HG03460 (cell line): ENCODE results near the gene SLC6A4.
"Not testable (repeated sequence)": the region's sequence is repeated elsewhere in the genome, so short reads cannot be mapped to it uniquely, and the experiment has no call there.

Experiments
- ATAC-seq: cut with Tn5 transposase; IDR thresholded peaks from one replicate; pipeline ENCODE4 v1.9.1; 2021; ENCODE audit not compliant: unreplicated experiment

The SLC6A4 gene

DNA sequence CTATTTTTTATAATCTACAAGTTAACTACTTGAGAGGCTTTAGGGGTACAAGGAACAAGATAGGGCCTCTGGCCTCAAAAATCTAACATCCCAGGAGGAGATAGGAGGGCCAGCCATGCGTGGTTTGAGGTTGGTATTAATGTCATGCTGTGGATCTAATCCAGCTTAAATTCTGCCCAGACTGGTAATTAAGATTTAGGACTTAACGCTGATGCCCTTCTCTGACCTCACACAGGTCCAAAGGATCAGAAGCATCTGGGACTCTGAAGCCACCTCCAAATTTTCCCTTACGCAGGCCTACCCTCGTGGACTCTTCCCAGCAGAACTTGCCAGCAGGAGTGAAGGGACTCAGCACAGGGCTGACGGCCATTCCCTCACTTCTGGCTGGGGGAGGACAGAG, 15.1 kb downstream of the SLC6A4 start:
- no peak for ATAC-seq

DNA sequence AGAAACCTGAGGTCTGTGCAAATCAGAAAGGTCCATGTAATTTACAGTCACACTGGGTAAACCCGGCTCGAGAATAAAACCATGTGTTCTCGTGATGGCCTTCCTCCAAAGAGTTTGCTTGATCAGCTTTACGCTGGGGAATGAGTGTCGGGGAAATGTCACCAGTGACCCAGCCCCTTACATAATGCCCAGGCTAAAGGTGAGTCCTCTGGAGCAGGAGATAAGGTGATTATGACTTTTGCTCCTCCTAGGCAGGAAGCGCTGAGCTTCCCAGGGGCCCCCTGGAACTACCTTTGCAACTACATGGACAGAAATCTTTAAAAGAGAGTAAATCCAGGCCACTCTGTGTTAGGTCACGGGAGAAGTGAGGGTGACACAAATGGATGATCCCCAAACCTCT, 15.7 kb downstream of the SLC6A4 start:
- ATAC-seq, result no peak

DNA sequence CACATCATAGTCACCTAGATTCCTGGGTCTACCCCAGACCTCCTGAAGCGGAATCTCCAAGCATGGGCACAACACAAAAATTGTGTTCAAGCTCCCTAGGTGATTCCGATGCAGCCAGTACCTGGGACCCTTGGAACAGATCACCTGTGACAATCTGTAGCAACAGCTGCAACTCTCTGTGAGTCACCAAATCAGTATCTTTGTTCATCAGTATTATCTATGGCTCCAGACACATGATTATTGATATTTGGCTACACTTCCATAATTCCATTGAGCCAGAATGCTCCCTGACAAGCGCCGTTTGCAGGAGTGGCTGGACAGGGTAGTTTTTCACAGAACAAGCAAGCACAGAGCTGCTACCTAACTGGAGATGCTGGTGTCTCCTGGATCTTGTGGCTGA, 16.2 kb downstream of the SLC6A4 start:
- no peak for ATAC-seq

DNA sequence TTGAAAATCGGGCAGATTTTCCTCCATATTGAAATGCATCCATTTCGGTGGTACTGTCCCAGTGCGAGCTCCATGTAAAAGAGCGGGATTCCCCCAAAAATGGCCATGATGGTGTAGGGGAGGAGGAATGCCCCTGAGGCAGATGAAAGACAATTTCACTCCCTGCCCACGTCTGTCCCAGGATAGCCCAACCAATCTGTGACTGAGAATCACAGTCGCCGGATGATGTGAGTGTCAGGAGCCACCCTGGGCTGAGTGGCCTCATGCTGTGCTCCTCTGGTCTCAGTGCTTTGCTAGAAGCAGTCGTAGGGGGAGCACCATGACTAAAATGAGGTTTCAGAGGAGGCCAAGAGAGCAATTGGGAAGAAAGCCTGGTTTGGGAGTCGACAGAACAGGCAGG, 16.7 kb downstream of the SLC6A4 start:
- no peak for ATAC-seq

DNA sequence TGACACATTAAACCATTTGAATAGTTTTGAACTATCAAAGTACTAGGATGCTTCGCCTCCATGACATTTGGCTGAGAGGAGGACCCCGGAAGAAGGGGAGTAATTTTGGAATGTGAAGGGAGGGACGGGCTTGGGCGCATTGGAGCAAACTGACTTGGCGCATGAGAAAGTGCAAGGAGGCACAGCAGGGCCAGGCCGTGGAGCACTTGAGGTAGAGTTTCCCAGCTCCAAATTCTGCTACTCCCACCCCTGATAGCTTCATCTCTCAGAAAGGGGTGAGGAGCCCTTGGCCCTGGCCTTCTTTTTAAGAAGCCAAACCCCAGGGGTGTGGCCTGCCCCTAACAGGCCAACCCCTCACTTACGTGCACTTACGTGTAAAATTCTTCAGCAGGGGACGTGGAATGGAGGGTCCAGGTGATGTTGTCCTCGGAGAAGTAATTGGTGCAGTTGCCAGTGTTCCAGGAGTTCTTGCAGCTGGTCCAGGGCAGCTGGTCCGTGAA, 17.7 kb downstream of the SLC6A4 start:
- ATAC-seq, result no peak

DNA sequence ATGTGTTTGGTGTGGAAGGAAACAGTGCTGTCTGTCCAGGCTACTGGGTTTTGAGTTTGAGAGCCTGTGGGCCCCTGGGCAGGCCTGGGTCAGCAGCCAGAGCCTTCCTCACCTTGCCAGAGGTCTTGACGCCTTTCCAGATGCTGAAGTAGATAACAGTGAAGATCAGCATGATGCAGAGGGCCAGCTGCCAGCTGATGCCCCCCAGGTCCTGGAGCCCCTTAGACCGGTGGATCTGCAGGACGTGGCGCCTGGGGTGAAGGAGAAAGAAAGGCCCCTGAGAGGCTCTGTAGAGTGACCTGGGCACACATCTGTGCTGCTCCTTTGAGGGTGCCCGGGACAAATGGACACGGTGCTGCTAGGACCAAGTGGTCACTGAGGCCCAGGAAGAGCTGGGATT, 18.4 kb downstream of the SLC6A4 start:
- ATAC-seq, result no peak

DNA sequence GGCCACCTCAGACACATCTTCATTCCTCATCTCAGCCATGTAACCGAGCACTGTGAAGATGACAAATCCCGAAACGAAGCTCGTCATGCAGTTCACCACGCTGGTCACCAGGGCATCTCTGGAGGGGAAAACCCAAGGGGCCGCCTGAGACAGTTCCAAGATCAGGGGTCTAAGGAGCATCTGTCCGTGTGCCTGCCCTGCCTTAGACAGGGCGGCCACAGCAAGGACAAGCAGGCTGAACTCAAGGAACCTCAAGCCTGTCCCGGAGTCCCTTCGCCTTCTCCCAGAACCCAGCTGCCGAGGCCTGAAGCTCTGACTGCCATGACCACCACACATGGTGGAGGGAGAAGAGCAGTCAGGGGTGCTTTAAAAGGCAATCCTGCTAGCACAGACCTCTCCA, 22.7 kb downstream of the SLC6A4 start:
- no peak for ATAC-seq

DNA sequence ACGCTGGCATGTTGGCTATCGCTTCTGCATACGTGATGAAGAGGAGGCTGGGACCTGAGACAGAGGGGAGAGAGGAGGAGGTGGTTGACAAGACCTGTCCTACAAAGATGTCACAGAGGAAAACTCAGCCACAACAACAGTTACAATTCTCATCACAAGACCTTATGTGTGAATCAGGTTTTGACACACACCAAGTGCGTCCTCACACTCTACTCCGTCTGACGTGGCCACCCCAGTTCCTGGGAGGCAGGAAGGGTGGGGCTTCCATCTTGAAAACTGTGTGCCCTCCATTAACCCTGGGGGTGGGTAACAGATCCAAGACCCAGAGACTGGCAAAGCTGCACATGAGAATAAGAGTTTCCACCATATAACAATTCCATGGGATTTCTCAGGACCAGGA, 24.1 kb downstream of the SLC6A4 start:
- no peak for ATAC-seq

DNA sequence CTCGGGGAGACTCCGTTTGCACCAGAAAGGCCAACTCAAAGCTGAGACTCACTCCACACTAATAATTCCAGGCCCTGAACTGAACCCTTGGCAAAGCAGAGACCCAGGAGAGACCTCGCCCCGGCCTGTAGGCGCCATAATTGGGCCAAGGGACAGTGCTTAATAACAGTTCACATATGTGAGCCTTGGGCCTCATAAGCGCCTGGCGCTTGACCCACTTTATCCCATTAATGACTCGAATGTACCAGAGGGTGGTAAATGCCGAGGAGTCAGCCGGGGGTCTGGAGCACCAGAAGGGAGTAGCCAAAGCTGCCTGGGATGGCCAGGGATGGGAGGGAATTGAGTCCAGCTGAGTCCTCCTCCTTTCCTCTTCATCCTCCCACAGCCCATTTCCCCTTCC, 24.6 kb downstream of the SLC6A4 start:
- no peak for ATAC-seq

DNA sequence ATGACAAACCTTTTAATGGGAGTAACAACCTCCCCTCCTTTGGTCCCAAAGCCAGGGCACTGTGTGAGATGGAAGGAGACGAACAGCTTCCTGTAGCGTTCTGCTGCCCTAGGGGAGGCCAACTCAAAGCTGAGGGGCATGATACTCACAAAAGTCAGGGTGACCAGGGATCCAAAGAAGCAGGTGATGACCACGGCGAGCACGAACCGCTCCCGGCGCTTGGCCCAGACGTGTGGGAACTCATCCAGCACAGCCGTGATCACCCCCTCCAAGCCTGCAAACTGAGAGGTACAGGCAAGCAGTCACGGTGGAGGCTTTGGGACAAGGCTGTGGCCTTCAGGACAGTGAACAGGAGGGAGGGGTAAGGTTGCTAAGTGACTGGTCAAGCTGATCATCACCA, 25.1 kb downstream of the SLC6A4 start:
- ATAC-seq, result no peak

DNA sequence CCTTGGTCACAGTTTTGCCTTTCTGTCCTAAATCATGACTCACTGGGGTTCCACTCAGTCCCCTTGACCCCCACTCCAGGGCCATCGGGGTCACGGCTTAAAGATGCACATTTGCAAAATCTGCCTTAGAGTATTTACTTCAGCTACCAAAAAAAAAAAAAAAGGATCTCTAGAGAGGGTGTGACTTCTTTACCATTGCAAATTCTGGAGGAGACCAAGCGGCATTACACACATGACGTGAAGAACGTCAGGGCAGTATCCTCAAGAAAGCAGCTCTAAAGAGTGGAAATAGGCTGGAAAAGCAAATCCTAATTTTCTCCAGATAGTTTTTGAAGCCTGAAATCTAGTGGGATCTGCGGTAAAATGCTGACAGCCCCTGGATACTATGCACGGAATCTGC, 25.6 kb downstream of the SLC6A4 start:
- no peak for ATAC-seq

DNA sequence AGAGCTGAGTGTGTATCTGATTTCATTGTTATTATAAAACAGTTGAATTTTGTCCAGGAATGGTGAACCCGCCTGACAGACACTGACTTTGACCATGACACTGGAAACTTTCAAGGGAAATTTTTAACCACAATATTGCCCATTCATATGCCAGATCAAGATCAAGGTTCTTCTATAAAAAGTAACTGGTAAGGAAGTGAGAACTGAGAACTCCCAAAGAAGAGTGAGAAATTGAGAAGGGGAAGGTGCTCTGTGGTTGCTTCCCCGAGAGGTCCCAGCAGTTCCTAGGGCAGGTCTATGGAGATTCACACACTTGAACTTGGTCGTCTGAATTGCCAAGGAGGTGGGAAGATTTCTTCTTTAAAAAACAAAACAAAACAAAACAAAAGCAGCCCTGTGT, 27.3 kb downstream of the SLC6A4 start:
- no peak for ATAC-seq

DNA sequence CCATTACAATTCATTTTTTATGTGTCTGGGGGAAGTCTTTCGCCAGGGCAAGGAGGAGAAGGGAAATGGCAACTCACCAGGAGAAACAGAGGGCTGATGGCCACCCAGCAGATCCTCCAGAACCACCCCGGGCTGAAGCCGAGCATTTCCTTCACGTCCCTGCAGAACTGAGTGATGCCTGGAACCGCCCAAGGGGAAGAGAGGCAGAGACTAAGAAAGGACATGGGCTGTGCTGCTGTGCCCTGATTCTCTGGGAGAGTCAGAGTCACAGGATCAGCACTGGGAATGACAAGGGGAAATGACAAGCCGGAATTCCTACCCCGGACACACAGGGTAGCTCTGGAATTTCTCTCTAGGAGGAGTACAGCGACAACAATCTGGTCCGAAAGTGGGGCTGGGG, 27.8 kb downstream of the SLC6A4 start:
- ATAC-seq, result no peak

DNA sequence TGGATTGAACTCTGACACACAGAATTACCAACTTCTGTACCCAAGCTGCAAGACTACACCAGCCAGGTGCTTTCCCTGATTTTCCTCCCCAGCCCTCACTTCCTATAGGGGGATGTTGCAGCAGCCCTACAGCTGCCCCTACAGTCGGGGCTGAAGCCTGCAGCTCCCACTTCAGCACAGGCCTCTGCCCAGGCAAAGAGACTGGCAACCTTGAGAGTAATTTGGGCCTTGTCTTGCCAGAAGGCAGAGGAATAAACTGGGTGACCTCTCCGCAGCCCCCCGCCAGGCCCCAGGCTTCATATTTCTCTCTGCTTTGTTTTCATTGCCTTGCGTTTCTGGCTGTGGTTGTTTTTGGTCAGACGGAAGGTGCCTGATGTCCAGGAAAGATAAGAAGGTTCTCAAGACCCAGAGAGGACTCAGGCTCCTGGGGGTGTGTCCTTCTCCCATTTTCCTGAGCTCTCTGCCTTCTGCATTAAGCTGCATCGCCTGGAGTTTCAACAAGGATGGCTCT, 32.0 kb downstream of the SLC6A4 start:
- ATAC-seq, result no peak

DNA sequence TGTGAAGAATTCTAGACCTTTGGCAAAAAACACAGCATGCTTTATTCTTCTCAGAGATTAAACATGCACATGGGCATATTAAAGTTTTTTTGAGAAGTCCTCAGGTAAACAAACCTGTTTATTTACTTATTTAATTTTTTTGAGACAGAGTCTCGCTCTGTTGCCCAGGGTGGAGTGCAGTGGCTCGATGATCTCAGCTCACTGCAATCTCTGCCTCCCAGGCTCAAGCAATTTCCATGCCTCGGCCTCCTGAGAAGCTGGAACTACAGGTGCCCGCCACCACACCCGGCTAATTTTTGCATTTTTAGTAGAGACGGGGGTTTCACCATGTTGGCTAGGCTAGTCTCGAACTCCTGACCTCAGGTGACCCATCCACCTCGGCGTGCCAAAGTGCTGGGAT, 34.8 kb downstream of the SLC6A4 start:
- ATAC-seq, result not testable (repeated sequence)

DNA sequence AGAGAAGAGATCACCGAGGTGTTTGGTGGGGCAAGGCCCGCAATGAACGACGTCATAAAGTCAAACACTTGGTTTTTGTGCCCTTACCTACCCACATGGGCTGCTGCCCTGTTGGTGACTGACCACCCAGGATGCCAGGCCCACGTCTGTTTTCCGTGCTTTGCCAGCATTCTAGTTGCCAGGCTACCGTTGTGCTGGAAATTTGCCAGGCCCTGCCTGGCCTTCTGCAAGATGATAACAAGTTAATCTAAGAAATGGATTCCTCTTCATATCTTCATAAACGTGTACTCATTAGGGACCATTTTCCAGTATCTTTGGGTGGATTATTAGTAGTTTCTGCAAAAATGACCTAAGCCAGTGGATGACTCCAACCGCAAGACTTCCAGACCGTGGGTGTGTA, 35.4 kb downstream of the SLC6A4 start:
- ATAC-seq, result no peak

DNA sequence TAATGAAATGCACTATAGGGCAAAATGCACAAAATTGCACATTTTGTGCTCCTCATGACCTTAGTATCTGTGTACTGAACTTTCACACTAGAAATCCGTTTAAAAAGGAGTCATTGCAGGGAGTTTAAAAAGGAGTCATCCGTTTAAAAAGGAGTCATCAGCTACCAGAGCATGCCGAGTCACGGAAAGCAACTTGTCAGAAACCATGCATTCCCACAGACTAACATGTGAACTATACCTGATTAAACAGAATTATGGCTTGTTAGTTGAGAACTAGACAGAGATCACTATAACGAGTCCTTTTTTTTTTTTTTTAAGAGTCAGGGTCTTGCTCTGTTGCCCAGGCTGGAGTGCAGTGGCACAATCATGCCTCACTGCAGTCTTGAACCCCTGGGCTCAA, 35.9 kb downstream of the SLC6A4 start:
- no peak for ATAC-seq

DNA sequence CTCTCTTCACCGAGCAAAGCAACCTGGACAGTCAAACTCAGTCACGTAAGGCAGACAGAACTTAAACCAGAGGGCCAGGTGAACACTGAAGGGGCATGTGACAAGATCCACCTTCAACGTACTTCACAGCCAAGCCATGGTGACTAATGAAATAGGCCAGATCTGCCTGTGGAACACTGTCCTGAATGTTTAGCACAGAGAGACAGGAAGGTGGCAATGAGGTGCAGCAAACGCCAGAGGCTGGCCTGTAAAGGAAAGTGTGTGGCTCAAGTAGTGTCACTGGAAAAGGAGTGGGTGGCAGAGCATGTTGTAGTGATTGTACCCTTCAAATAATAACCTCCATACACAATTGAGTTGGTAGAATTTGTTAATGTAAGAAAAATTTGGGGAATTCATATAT, 38.1 kb downstream of the SLC6A4 start:
- no peak for ATAC-seq

DNA sequence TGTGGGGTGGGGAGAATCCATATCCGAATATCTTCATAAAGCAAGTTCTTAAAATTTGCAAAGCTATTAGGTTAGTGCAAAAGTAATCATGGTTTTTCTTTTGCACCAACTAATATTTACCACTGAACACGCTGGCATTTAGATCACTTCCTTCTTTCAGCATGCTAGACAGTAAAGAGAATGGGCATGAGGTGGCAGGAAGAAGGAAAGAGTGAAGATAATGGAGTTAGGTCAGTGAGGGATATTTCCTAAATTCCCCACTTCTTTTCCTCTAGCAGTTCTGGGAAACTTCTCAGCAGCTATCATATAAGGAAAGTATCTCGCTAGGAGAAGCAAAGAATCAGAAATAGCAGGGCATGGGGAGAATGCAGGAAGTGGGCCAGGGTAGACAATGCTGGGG, 39.0 kb downstream of the SLC6A4 start:
- ATAC-seq, result no peak

DNA sequence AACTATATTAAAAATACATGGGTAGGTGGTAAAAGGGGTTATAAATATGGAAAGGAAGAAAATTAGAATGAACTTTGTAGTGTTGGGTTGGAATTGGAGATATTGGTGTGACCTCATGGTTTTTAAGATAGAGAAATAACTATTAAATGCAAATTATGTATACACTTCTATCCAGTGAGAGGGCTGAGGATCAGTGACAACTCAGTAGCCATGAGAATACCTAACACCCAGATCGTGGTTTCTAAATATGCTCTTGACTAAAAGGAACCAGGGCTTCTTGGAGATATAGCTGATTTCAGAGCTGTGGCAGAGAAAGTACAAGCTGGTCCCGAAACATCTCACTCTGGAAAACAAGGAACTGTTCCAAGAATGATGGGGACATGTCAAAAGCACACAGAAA, 44.4 kb downstream of the SLC6A4 start:
- no peak for ATAC-seq

DNA sequence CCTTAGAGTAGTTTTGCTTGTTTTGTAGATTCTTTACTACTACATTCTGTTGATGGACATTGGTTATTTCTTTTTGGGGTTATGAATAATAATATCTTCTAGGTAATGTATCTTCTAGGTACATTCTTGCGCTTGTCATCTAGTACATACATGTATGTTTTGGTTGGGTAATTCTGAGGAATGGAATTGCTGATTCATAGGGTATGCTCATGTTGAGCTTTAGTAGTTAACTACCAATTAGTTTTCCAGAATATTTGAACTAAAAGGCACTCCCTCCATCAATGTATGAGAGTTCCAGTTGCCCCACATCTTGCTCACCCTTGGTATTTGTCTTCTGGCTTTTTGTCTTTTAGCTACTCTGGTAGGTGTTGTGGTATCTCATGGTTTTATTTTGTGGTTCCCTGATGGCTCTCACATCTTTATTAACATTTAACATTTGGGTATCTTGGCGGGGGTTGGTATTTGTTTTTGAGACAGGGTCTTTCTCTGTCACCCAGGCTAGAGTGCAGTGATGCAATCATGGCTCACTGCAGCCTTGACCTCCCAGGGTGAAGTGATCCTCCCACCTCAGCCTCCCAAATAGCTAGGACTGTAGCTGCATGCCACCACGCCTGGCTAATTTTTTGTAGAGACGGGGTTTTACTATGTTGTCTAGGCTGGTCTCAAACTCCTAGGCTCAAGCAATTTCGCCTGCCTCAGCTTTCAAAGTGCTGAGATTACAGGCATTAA, 47.1 kb downstream of the SLC6A4 start:
- no peak for ATAC-seq

DNA sequence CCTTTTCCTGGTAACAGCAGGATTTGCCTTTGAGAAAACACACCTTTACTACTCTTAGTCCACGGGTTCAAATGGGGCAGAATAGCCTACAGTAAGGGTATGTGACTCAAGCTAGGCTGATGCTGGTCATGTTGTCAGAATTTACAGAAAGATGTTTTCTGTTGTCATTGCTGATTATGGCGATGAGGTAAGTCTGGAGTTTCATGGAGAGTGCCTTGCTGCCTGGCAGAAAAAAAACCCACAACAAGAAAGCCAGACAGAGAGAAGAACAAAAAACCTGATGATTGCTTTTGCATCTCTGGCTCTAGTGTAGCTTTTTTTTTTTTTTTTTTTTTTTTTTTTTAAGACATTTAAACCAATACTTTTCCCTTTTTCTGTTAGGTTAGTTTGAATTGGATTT, 47.9 kb downstream of the SLC6A4 start:
- no peak for ATAC-seq

DNA sequence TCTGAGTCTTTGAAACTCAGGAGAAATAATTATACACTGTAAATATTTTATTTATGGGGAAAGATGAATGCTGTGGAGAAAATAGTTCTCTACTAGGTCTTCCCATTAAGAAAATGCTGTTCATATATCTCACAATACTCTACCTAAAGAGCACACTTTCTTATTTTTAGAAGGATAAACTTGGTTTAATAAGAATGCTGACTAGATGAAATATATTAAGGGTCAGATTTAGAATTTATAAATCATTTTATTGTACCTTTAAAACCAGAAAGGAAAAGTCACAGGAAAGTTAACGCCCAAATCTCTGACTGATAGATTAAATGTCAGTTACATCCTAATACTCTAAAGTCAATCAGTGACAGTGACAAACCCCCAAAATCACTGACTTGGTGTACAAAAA, 48.7 kb downstream of the SLC6A4 start:
- ATAC-seq, result no peak
